HUES48 (cell line): ENCODE data around the gene FZD10.

ENCODE experiments used
- H3K27ac ChIP-seq: one replicate; pipeline ENCODE4 v1.7.0; 2013; ENCODE audit warnings: low read depth, low read length, inconsistent platforms
- H3K27me3 ChIP-seq: 2 replicates; pipeline ENCODE4 v1.6.1; 2013; ENCODE audit warnings: mild to moderate bottlenecking, low read length; ENCODE audit not compliant: control insufficient read depth, insufficient read depth
- H3K36me3 ChIP-seq: 2 replicates; pipeline ENCODE4 v1.6.1; 2013; ENCODE audit warnings: low read length; ENCODE audit not compliant: control insufficient read depth, insufficient read depth
- H3K4me1 ChIP-seq: 2 replicates; pipeline ENCODE4 v1.6.1; 2013; ENCODE audit warnings: mild to moderate bottlenecking, low read length; ENCODE audit not compliant: control insufficient read depth, insufficient read depth
- H3K4me3 ChIP-seq: 2 replicates; pipeline ENCODE4 v1.5.1; 2013; ENCODE audit warnings: mild to moderate bottlenecking, low read depth, low read length
- H3K9ac ChIP-seq: 2 replicates; pipeline ENCODE4 v1.6.1; 2013; ENCODE audit warnings: mild to moderate bottlenecking, low read depth, low read length, moderate library complexity
- H3K9me3 ChIP-seq: 2 replicates; pipeline ENCODE4 v1.6.1; 2013; ENCODE audit warnings: low read length; ENCODE audit not compliant: control insufficient read depth, insufficient read depth

The FZD10 gene

DNA sequence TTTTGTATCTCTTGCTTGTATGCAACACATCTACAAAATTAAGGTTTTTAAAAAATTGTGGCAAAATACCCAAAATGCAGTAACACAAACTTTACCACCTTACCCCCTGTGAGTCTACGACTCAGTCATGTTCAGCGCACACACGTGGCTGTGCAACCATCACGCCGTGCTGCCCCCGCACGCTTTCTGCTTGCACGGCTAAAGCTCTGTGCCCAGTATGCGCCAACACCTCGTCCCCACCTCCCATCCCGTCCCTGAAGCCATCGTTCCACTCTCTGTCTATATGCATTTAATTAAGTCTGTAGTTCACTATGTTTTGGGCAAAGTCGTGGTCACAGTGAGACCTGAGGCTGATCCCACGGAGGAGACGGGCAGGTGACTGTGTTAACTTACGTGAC is 36.4 kb downstream of the FZD10 start:
- H3K4me1 ChIP-seq = no peaks in the 10 kb centered on the region
- H3K27ac ChIP-seq = no peak overlapping the region
- peaks cover 52% of the 10 kb centered on the region for H3K27me3 ChIP-seq
- H3K36me3 ChIP-seq = no peaks in the 10 kb centered on the region
- no peak overlapping the region for H3K4me3 ChIP-seq
- H3K9ac ChIP-seq = no peak overlapping the region
- H3K9me3 ChIP-seq = no peaks in the 10 kb centered on the region

- Histone ChIP-seq H3K27ac (no peak overlapping the region), H3K9me3 (no peaks in the 10 kb centered on the region), H3K4me3 (no peak overlapping the region), H3K9ac (no peak overlapping the region), H3K27me3 (peaks cover 54% of the 10 kb centered on the region), H3K36me3 (no peaks in the 10 kb centered on the region), H3K4me1 (no peaks in the 10 kb centered on the region)
Measured at GRCh38 chr12:130199581-130200390, 37.5 kb downstream of the FZD10 start.

- no peaks in the 10 kb centered on the region for H3K9me3 ChIP-seq
- no peaks in the 10 kb centered on the region for H3K36me3 ChIP-seq
- H3K4me1 ChIP-seq = no peaks in the 10 kb centered on the region
- no peak overlapping the region for H3K27ac ChIP-seq
- H3K9ac ChIP-seq = no peak overlapping the region
- H3K27me3 ChIP-seq = peaks cover 52% of the 10 kb centered on the region
- H3K4me3 ChIP-seq = no peak overlapping the region
Measured at GRCh38 chr12:130200445-130200844, 38.2 kb downstream of the FZD10 start.

GRCh38 chr12:130201037-130201436 is 38.8 kb downstream of the FZD10 start:
- no peaks in the 10 kb centered on the region for H3K9me3 ChIP-seq
- H3K4me3 ChIP-seq = no peak overlapping the region
- peaks cover 52% of the 10 kb centered on the region for H3K27me3 ChIP-seq
- H3K27ac ChIP-seq = no peak overlapping the region
- no peaks in the 10 kb centered on the region for H3K36me3 ChIP-seq
- H3K9ac ChIP-seq = no peak overlapping the region
- H3K4me1 ChIP-seq = no peaks in the 10 kb centered on the region

- no peaks in the 10 kb centered on the region for H3K9me3 ChIP-seq
- H3K4me3 ChIP-seq = no peak overlapping the region
- peaks cover 51% of the 10 kb centered on the region for H3K27me3 ChIP-seq
- no peaks in the 10 kb centered on the region for H3K36me3 ChIP-seq
- H3K4me1 ChIP-seq = no peaks in the 10 kb centered on the region
- H3K27ac ChIP-seq = no peak overlapping the region
- H3K9ac ChIP-seq = no peak overlapping the region
Measured at GRCh38 chr12:130202201-130202600, 39.9 kb downstream of the FZD10 start.

DNA sequence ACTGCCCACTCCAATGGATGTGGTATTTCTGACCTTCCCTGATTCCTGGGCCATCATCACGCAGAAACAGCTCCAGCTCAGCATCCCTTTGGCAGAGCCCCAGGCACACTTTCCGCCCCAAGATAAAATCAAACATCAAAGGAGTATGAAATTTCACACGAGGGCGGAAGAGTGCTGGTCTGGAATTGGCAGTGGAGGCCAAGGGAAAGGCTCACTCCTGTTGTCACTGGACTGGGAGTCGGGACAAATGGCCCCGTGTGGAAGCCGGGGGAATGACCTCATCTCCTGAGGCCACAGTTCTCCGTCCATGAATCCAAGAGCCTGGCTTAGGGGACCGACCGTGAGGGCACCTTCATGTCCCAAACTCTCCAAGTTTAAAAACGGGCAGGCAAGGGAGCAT is 40.9 kb downstream of the FZD10 start:
- no peak overlapping the region for H3K27ac ChIP-seq
- no peaks in the 10 kb centered on the region for H3K36me3 ChIP-seq
- no peak overlapping the region for H3K4me3 ChIP-seq
- H3K9ac ChIP-seq = no peak overlapping the region
- H3K27me3 ChIP-seq = peaks cover 44% of the 10 kb centered on the region
- no peaks in the 10 kb centered on the region for H3K9me3 ChIP-seq
- no peaks in the 10 kb centered on the region for H3K4me1 ChIP-seq

DNA sequence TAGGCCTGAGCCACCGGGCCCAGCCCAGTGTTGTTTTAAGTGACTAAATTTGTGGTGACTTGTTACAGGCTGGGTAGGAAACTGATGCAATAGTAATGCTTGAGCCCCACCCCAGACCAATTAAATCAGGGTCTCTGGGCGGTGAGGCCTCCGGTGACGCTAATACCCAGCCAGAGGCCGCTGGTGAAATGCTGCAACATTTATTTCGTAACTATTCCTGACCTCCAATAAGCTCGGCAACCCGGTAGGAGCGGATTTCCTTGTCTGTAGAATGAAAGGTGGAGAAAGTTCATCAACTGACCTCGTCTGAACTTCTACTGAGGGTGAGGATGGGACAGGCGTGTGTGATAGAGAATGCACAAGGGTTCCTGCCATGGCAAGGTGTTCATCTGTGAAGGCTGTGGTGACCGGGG is 42.3 kb downstream of the FZD10 start:
- no peaks in the 10 kb centered on the region for H3K4me1 ChIP-seq
- no peak overlapping the region for H3K27ac ChIP-seq

DNA sequence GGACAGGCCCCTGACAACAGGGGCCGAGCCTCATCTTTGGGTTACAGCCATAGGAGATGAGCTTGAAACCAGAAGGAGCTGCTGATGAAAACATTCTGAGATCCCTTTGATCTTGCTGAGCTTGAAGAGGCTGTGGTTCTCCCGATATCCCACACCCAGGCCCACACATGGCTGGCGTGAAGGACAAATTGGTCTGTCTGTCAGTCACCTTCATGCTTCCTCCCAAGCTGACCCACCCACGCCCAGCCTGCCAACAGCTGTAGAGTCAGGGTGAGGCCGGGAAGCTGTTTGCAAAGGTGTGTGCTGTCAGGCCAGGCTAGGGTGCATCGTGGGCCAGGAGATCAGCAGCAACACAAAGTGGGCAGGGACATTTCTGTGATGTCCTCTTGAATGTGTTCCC is 43.2 kb downstream of the FZD10 start:
- no peaks in the 10 kb centered on the region for H3K4me1 ChIP-seq
- no peak overlapping the region for H3K9ac ChIP-seq
- no peak overlapping the region for H3K27ac ChIP-seq
- H3K9me3 ChIP-seq = no peaks in the 10 kb centered on the region
- no peak overlapping the region for H3K4me3 ChIP-seq
- H3K36me3 ChIP-seq = no peaks in the 10 kb centered on the region
- peaks cover 24% of the 10 kb centered on the region for H3K27me3 ChIP-seq

More for the DNA sequence above, 42.3 kb downstream of the FZD10 start:
- H3K27me3 ChIP-seq = peaks cover 30% of the 10 kb centered on the region
- no peak overlapping the region for H3K9ac ChIP-seq
- H3K4me3 ChIP-seq = no peak overlapping the region
- no peaks in the 10 kb centered on the region for H3K36me3 ChIP-seq
- no peaks in the 10 kb centered on the region for H3K9me3 ChIP-seq

- Histone ChIP-seq H3K27ac (no peak overlapping the region), H3K4me3 (no peak overlapping the region), H3K4me1 (peaks cover 5% of the 10 kb centered on the region; the same call in 1 of the 2 replicates), H3K36me3 (no peaks in the 10 kb centered on the region), H3K27me3 (peaks cover 53% of the 10 kb centered on the region), H3K9ac (no peak overlapping the region), H3K9me3 (no peaks in the 10 kb centered on the region)
Measured at GRCh38 chr12:130212384-130212989, 50.2 kb downstream of the FZD10 start.

- H3K27me3 ChIP-seq = peaks cover 56% of the 10 kb centered on the region
- H3K27ac ChIP-seq = no peak overlapping the region
- no peak overlapping the region for H3K9ac ChIP-seq
- peaks cover 5% of the 10 kb centered on the region; the same call in 1 of the 2 replicates for H3K4me1 ChIP-seq
- H3K9me3 ChIP-seq = no peaks in the 10 kb centered on the region
- H3K4me3 ChIP-seq = no peak overlapping the region
- no peaks in the 10 kb centered on the region for H3K36me3 ChIP-seq
Measured at GRCh38 chr12:130213249-130213648, 51.0 kb downstream of the FZD10 start.

GRCh38 chr12:130214686-130215395 is 52.6 kb downstream of the FZD10 start:
- H3K27me3 ChIP-seq = peaks cover 72% of the 10 kb centered on the region
- H3K4me3 ChIP-seq = no peak overlapping the region
- no peak overlapping the region for H3K27ac ChIP-seq
- H3K4me1 ChIP-seq = peaks cover 11% of the 10 kb centered on the region
- no peaks in the 10 kb centered on the region for H3K36me3 ChIP-seq
- H3K9ac ChIP-seq = no peak overlapping the region
- no peaks in the 10 kb centered on the region for H3K9me3 ChIP-seq
